Measurements from ENCODE around the gene QARS1. TPM values are rescaled to one million over a fixed set of nuclear protein-coding genes. Genes with fewer than 3 reads are reported as not detected.

The QARS1 gene
- total and polyA plus RNA-seq, 2 of the 13 experiments (the other 11 are each of a cell fraction or from before 2014, with no cell fraction given) = 307 to 327 TPM

- H3K4me2 ChIP-seq (ENCODE audit: low read depth, low read length) = no peak overlapping the region
- no peak overlapping the region for H3K27ac ChIP-seq (ENCODE audit: extremely low read length, insufficient read depth, low read length)
- H3K36me3 ChIP-seq (replicated peaks in 1 of 2; ENCODE audit: control insufficient read depth in 1 of 2, insufficient read depth in 2 of 2, low read length in 2 of 2) = no peaks in the 10 kb centered on the region
- POLR2A ChIA-PET = no interaction called here
- intact Hi-C loops (cut with micrococcal nuclease; ENCODE audit: unreplicated experiment) (no loop called here), in situ Hi-C loops (cut with HindIII; ENCODE audit: extremely low pct_ligation_motif_present, low pct_unique_long_range_greater_than_20kb) (loop anchor here (25.0 kb wide), 1 partner anchor 284 kb away; the partner anchor contains the start of gene NICN1)
- no peaks in the 10 kb centered on the region for H3K79me2 ChIP-seq (ENCODE audit: insufficient read depth, low read length)
- H4K20me1 ChIP-seq (ENCODE audit: insufficient read depth, low read length) = no peaks in the 10 kb centered on the region
- peaks cover 10% of the 10 kb centered on the region for H3K4me1 ChIP-seq (ENCODE audit: insufficient read depth, low read length)
- CTCF ChIA-PET (ENCODE audit: low intra/inter-chr PET ratio, low total read pairs) = no interaction called here
- no peak for DNase-seq (ENCODE audit: low spot score)
- H3K9ac ChIP-seq (ENCODE audit: insufficient read depth, low read depth, low read length) = no peak overlapping the region
- no TSS peak for BruUV-seq (replicated peaks)
- WGBS (ENCODE audit: low lambda C conversion rate) = 45% methylated on average over 2 of the region's 3 CpGs
- no peaks in the 10 kb centered on the region for H3K27me3 ChIP-seq (ENCODE audit: control insufficient read depth in 1 of 2, insufficient read depth in 2 of 2, low read length in 2 of 2)
- no peak for FAIRE-seq
- ATAC-seq = peak; percentile 14; the same call in 1 of the 3 replicates
- no peak overlapping the region for H3K4me3 ChIP-seq (replicated peaks in 1 of 3; ENCODE audit: insufficient read depth in 1 of 3, low read depth in 2 of 3, low read length in 3 of 3)
- H2AFZ ChIP-seq (ENCODE audit: low read length) = no peak overlapping the region
- no peaks in the 10 kb centered on the region for H3K9me3 ChIP-seq (ENCODE audit: low read length)
- TF ChIP-seq ZNF3 (CRISPR knock-in tag; IDR thresholded peaks at IDR 0.05) (no peak), HNRNPH1 (optimal IDR thresholded peaks at IDR 0.05; ENCODE audit: low read depth, low read length) (no peak), BCL3 (CRISPR knock-in tag; IDR thresholded peaks at IDR 0.05) (no peak), ZNF768 (CRISPR knock-in tag; IDR thresholded peaks at IDR 0.05) (no peak), ERF (CRISPR knock-in tag; IDR thresholded peaks at IDR 0.05) (no peak), TGIF2 (CRISPR knock-in tag; IDR thresholded peaks at IDR 0.05) (no peak), IRF1 (CRISPR knock-in tag; IDR thresholded peaks at IDR 0.05; ENCODE audit: low read depth) (no peak), HOXA9 (CRISPR knock-in tag; IDR thresholded peaks at IDR 0.05; ENCODE audit: borderline replicate concordance) (no peak), MIER2 (CRISPR knock-in tag; IDR thresholded peaks at IDR 0.05) (no peak), CSRNP1 (CRISPR knock-in tag; IDR thresholded peaks at IDR 0.05) (no peak), RNF219 (CRISPR knock-in tag; IDR thresholded peaks at IDR 0.05) (no peak), ZNF207 (IDR thresholded peaks at IDR 0.05; ENCODE audit: borderline replicate concordance) (no peak), CBX1 (IDR thresholded peaks at IDR 0.05; ENCODE audit: low read depth) (no peak), TFDP1 (CRISPR knock-in tag; IDR thresholded peaks at IDR 0.05; ENCODE audit: borderline replicate concordance) (no peak), KDM6A (CRISPR knock-in tag; IDR thresholded peaks at IDR 0.05; ENCODE audit: low read depth) (no peak), ZNF784 (CRISPR knock-in tag; IDR thresholded peaks at IDR 0.05; ENCODE audit: borderline replicate concordance) (no peak)
Measured at GRCh38 chr3:49153349-49153912, 48.9 kb upstream of the QARS1 start.
